Panc1 (cell line): ENCODE measurements around the gene ENPP3.

Experiments used
- CTCF ChIP-seq: fragments of 450-650 bp; IDR thresholded peaks from 2 replicates; pipeline ENCODE4 v1.5.1; 2017; ENCODE audit warnings: mild to moderate bottlenecking
- POLR2AphosphoS5 ChIP-seq: IDR thresholded peaks from 2 replicates; pipeline ENCODE4 v1.6.1; 2012; ENCODE audit warnings: mild to moderate bottlenecking, low read depth, low read length, moderate library complexity
- REST ChIP-seq, 2 experiments: IDR thresholded peaks; 2 replicates each; pipeline ENCODE4 v1.6.1; 2011 to 2012; ENCODE audit warnings: low read depth in 2 of 2, control low read depth in 1 of 2, low read length in 1 of 2, mild to moderate bottlenecking in 1 of 2, moderate library complexity in 1 of 2; ENCODE audit not compliant: insufficient read depth in 1 of 2
- SIN3A ChIP-seq: IDR thresholded peaks from 2 replicates; pipeline ENCODE4 v1.6.1; 2012; ENCODE audit warnings: low read depth, mild to moderate bottlenecking, low read length, moderate library complexity, borderline replicate concordance; ENCODE audit not compliant: insufficient read depth
- TCF7L2 ChIP-seq: IDR thresholded peaks from 2 replicates; pipeline ENCODE4 v1.6.1; 2011; ENCODE audit warnings: mild to moderate bottlenecking, low read depth, low read length, inconsistent platforms

- no peak for TF ChIP-seq POLR2AphosphoS5
- no peak for TF ChIP-seq REST (IDR thresholded peaks at IDR 0.05; ENCODE audit: insufficient read depth in 1 of 2, low read depth in 2 of 2, low read length in 1 of 2)
- no peak for TF ChIP-seq CTCF
- no peak for TF ChIP-seq SIN3A
- TF ChIP-seq TCF7L2, result no peak
Measured at GRCh38 chr6:131663578-131664165, 26.6 kb downstream of the ENPP3 start.
